Body of pancreas (tissue), 4 donors: ENCODE measurements around the gene DDX49.

ENCODE experiments used
- POLR2A ChIP-seq, 3 donors: fragments of 450-650 bp; IDR thresholded peaks; one replicate each; pipeline ENCODE4 v1.6.1; 2016; ENCODE audit warnings: antibody characterized with exemption in 3 of 3, mild to moderate bottlenecking in 2 of 3
- TF ChIP-seq, protein P1 (sequence below), 7 experiments: fragments of 450-650 bp in 4 of 7; fragments of 200-600 bp in 3 of 7; sonication (generic) in 3 of 7; IDR thresholded peaks; one replicate each; pipeline ENCODE4 v1.5.1; 2016 to 2019; ENCODE audit warnings: antibody characterized with exemption in 7 of 7

DNA sequence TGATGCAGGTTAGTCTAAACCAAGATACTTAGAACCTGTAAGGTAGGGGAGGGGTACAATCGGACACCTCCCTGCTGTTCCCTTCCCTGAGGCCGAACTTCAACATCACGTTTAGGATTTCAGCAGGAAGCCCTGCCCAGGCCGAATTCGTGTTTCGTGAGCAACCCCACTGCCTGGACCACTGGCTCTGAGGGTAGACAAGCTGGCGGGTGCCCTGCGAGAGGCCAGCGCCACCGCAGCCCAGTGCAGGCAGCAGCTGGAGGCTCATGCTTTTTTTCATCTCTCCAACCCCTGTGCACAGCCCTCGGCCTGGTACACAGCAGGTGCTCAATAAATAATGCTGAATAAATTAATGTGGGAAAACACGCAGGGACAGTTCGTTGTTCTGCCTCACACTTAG is 13.8 kb downstream of the DDX49 start:
- no peak for TF ChIP-seq POLR2A (IDR thresholded peaks at IDR 0.05)
- TF ChIP-seq, protein P1, sequence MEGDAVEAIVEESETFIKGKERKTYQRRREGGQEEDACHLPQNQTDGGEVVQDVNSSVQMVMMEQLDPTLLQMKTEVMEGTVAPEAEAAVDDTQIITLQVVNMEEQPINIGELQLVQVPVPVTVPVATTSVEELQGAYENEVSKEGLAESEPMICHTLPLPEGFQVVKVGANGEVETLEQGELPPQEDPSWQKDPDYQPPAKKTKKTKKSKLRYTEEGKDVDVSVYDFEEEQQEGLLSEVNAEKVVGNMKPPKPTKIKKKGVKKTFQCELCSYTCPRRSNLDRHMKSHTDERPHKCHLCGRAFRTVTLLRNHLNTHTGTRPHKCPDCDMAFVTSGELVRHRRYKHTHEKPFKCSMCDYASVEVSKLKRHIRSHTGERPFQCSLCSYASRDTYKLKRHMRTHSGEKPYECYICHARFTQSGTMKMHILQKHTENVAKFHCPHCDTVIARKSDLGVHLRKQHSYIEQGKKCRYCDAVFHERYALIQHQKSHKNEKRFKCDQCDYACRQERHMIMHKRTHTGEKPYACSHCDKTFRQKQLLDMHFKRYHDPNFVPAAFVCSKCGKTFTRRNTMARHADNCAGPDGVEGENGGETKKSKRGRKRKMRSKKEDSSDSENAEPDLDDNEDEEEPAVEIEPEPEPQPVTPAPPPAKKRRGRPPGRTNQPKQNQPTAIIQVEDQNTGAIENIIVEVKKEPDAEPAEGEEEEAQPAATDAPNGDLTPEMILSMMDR (IDR thresholded peaks at IDR 0.05) = no peak
